ENCODE data around the gene INAFM1.

GRCh38 chr19:47270408-47270807, 4.3 kb upstream of the INAFM1 start:
- TF ChIP-seq CTCF (IDR thresholded peaks at IDR 0.05) (no peak), REST (IDR thresholded peaks at IDR 0.05; ENCODE audit: low read depth, low read length) (no peak)
